Coronary artery (tissue), 2 donors: ENCODE measurements around the gene ZNF385A.

Experiments used
- DNase-seq: peaks from one replicate; pipeline ENCODE4 v3.0.0-alpha.2; 2017; ENCODE audit warnings: low spot score
- H3K27ac ChIP-seq, 2 donors: fragments of 200-600 bp; sonication (generic); one replicate each; pipeline ENCODE4 v1.5.1; 2016 to 2019
- H3K4me3 ChIP-seq: fragments of 200-600 bp; sonication (generic); 2 replicates; pipeline ENCODE4 v1.5.1; 2016; ENCODE audit warnings: mild to moderate bottlenecking, moderate library complexity
- TF ChIP-seq, protein P1 (sequence below): fragments of 200-600 bp; sonication (generic); IDR thresholded peaks from one replicate; pipeline ENCODE4 v1.5.1; 2019; ENCODE audit warnings: antibody characterized with exemption

The ZNF385A gene

DNA sequence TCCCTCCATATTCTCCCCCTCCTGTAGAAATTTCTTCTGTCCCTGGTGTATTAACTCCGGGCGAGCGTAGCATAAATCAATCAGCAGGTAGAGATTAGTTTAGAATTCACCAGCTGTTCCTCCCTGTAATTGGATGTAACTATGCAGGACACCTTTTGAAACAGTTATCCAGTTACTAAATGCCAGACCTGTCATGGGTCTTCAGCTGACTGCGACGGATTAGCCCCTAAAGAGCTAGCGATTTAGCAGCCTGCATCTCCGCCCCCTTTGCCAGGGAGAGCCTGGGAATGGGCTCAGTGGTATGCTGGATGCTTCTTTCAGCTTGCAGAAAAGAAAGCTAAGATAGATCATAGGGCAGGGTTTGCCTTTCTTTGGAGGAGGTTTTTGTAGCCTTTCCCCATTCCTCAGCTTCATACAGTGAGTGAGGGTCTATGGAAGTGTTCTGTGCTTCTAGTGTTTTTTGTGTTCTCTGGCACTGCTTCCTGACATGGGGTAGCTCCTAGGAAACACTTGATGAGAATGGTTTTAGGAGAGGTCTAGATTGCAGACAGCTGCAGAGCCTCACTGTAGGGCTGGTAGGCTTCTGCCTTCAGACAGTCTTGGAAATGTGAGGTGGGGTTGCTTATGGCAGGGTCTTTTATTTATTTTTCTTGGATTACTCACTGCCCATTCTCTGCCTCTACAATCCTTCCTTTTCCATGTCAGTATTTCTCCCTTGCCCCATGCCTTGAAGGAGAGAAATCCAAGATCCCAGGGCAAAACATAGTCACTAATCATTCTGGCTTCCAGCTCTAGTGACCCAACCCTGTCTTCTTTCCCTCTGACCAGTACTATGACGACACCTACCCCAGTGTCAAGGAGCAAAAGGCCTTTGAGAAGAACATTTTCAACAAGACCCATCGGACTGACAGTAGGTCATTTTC lies 42.9 kb downstream of the ZNF385A start:
- DNase-seq, result no peak
- H3K27ac ChIP-seq, result no peak overlapping the region
- TF ChIP-seq, protein P1, sequence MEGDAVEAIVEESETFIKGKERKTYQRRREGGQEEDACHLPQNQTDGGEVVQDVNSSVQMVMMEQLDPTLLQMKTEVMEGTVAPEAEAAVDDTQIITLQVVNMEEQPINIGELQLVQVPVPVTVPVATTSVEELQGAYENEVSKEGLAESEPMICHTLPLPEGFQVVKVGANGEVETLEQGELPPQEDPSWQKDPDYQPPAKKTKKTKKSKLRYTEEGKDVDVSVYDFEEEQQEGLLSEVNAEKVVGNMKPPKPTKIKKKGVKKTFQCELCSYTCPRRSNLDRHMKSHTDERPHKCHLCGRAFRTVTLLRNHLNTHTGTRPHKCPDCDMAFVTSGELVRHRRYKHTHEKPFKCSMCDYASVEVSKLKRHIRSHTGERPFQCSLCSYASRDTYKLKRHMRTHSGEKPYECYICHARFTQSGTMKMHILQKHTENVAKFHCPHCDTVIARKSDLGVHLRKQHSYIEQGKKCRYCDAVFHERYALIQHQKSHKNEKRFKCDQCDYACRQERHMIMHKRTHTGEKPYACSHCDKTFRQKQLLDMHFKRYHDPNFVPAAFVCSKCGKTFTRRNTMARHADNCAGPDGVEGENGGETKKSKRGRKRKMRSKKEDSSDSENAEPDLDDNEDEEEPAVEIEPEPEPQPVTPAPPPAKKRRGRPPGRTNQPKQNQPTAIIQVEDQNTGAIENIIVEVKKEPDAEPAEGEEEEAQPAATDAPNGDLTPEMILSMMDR, result no peak
- H3K4me3 ChIP-seq, result no peak overlapping the region

DNA sequence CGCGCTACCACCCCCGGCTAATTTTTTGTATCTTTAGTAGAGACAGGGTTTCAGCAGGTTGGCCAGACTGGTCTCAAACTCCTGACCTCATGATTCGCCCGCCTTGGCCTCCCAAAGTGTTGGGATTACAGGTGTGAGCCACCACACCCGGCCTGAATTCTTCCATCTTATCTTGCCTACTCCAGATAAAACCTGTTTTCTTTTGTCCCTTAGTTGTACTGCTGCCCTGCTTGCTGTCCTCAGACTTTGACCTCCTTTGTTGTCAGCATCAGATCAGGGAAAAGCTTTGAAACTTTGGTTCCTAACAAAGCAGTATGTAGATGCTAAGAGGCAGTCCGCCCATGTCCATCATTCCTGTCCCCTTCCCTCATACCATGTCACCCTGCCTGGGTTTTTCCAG lies 43.7 kb downstream of the ZNF385A start:
- TF ChIP-seq, protein P1, result no peak
- no peak for DNase-seq
- no peak overlapping the region for H3K27ac ChIP-seq
- H3K4me3 ChIP-seq, result no peak overlapping the region

- no peak overlapping the region for H3K4me3 ChIP-seq
- DNase-seq, result no peak
- no peak overlapping the region for H3K27ac ChIP-seq
- TF ChIP-seq, protein P1, result no peak
Measured at GRCh38 chr12:54338698-54339296, 45.7 kb downstream of the ZNF385A start.

GRCh38 chr12:54337854-54338650 lies 46.5 kb downstream of the ZNF385A start:
- DNase-seq, result no peak
- Histone ChIP-seq H3K4me3 (no peak overlapping the region), H3K27ac (peak overlapping the region; percentile 5 to 24)
- TF ChIP-seq, protein P1, result no peak

- TF ChIP-seq, protein P1, result no peak
- Histone ChIP-seq H3K27ac (peak overlapping the region in 1 of 2 donors; percentile 24), H3K4me3 (no peak overlapping the region)
- DNase-seq, result no peak
Measured at GRCh38 chr12:54337280-54337842, 47.2 kb downstream of the ZNF385A start.

GRCh38 chr12:54333420-54334034 lies 51.0 kb downstream of the ZNF385A start:
- Histone ChIP-seq H3K4me3 (no peak overlapping the region), H3K27ac (no peak overlapping the region)
- no peak for DNase-seq
- TF ChIP-seq, protein P1, result no peak
